Endothelial cell of umbilical vein (primary cell): ENCODE data around the gene C20orf202. TPM values are rescaled to one million over a fixed set of nuclear protein-coding genes. Genes with fewer than 3 reads are reported as not detected.

Experiments used
- BruUV-seq: library from RNA; stranded (reverse); fragments of 400-500 nt; replicated peaks from 2 replicates; lab custom pipeline; 2021; lab: Mats Ljungman, UMichigan
- CTCF ChIA-PET: fragments of 300-600, 350-600 bp; sonication (Branson Sonifier 250); formaldehyde crosslinking; loops from one replicate; lab custom pipeline; 2021; ENCODE audit warnings: antibody characterized with exemption, inconsistent platforms; lab: Charles Lee
- POLR2A ChIA-PET: fragments of 300-600, 350-600 bp; sonication (Branson Sonifier 250); formaldehyde crosslinking; loops from one replicate; lab custom pipeline; 2021; ENCODE audit warnings: antibody characterized with exemption, inconsistent platforms; lab: Charles Lee
- DNase-seq: peaks from one replicate; pipeline ENCODE4 v3.0.0-alpha.2; 2011; ENCODE audit warnings: low read depth, low spot score
- FAIRE-seq: peaks from 2 replicates; lab custom pipeline; 2011; peaks lifted over from hg19 to GRCh38; lab: Jason Lieb, UNC
- H2AFZ ChIP-seq: 2 replicates; pipeline ENCODE4 v1.6.0; 2012; ENCODE audit warnings: low read depth, low read length, control low read depth, inconsistent platforms
- H3K27ac ChIP-seq: 2 replicates; pipeline ENCODE4 v1.5.1; 2011; ENCODE audit warnings: low read depth, mild to moderate bottlenecking, control low read depth, low read length, moderate library complexity; ENCODE audit not compliant: insufficient read depth
- H3K27me3 ChIP-seq, 2 experiments: 2 replicates each; pipeline versions ENCODE4 v1.6.0 to v1.6.1; 2011; ENCODE audit warnings: low read length in 2 of 2, mixed read lengths in 1 of 2; ENCODE audit not compliant: control insufficient read depth in 2 of 2, insufficient read depth in 2 of 2
- H3K36me3 ChIP-seq, 2 experiments: 2 replicates in 1 of 2; 3 replicates in 1 of 2; pipeline ENCODE4 v1.5.1; 2011; ENCODE audit warnings: low read length in 2 of 2, mild to moderate bottlenecking in 1 of 2, moderate library complexity in 1 of 2; ENCODE audit not compliant: control insufficient read depth in 2 of 2, insufficient read depth in 2 of 2; ENCODE audit errors: extremely low read depth in 1 of 2
- H3K4me1 ChIP-seq: 3 replicates; pipeline ENCODE4 v1.5.1; 2011; ENCODE audit warnings: mild to moderate bottlenecking, low read length; ENCODE audit not compliant: control insufficient read depth, insufficient read depth; ENCODE audit errors: extremely low read depth
- H3K4me2 ChIP-seq: 2 replicates; pipeline ENCODE4 v1.6.1; 2011; ENCODE audit warnings: low read length, control low read depth, mixed read lengths; ENCODE audit not compliant: insufficient read depth
- H3K4me3 ChIP-seq, 3 experiments: fragments of 200-600 bp in 1 of 3; sonication (generic), shearing (Covaris generic) in 1 of 3; replicated peaks in 1 of 3; 2 replicates each; pipeline ENCODE4 v1.5.1; 2011 to 2016; ENCODE audit warnings: control low read depth in 3 of 3, low read length in 3 of 3, mild to moderate bottlenecking in 2 of 3, inconsistent platforms in 1 of 3, low read depth in 1 of 3, moderate library complexity in 1 of 3; ENCODE audit not compliant: insufficient read depth in 1 of 3
- H3K79me2 ChIP-seq: 2 replicates; pipeline ENCODE4 v1.6.0; 2012; ENCODE audit warnings: low read length, inconsistent platforms; ENCODE audit not compliant: control insufficient read depth, insufficient read depth
- H3K9ac ChIP-seq: replicated peaks from 2 replicates; pipeline ENCODE3; 2011; ENCODE audit warnings: low read length, control low read depth; ENCODE audit not compliant: insufficient read depth; ENCODE audit errors: extremely low read depth
- H3K9me1 ChIP-seq: replicated peaks from 3 replicates; pipeline ENCODE4 v1.6.0; 2011; ENCODE audit warnings: mild to moderate bottlenecking, low read length; ENCODE audit not compliant: control insufficient read depth, insufficient read depth; ENCODE audit errors: extremely low read depth
- H3K9me3 ChIP-seq: replicated peaks from 2 replicates; pipeline ENCODE4 v1.5.1; 2012; ENCODE audit warnings: low read length, inconsistent platforms; ENCODE audit not compliant: control insufficient read depth, insufficient read depth
- H4K20me1 ChIP-seq: replicated peaks from 2 replicates; pipeline ENCODE3; 2011; ENCODE audit warnings: mild to moderate bottlenecking, low read length; ENCODE audit not compliant: control insufficient read depth, insufficient read depth; ENCODE audit errors: extremely low read depth
- CTCF ChIP-seq, 2 donors: IDR thresholded peaks; 1 replicate in 1 of 2; 2 replicates in 1 of 2; pipeline ENCODE4 v1.5.1; 2011; ENCODE audit warnings: low read length in 2 of 2, mild to moderate bottlenecking in 2 of 2, moderate library complexity in 2 of 2, control low read depth in 1 of 2, inconsistent platforms in 1 of 2, low read depth in 1 of 2; ENCODE audit not compliant: insufficient read depth in 1 of 2; ENCODE audit errors: extremely low read depth in 1 of 2
- EZH2 ChIP-seq: IDR thresholded peaks from 2 replicates; pipeline ENCODE4 v1.6.1; 2012; ENCODE audit warnings: borderline replicate concordance, low read depth, mild to moderate bottlenecking, moderate library complexity, low read length, inconsistent platforms; ENCODE audit not compliant: severe bottlenecking
- FOS ChIP-seq: IDR thresholded peaks from 2 replicates; pipeline ENCODE4 v1.6.1; 2011; ENCODE audit warnings: mild to moderate bottlenecking, low read length, moderate library complexity, borderline replicate concordance; ENCODE audit not compliant: insufficient read depth
- GATA2 ChIP-seq: IDR thresholded peaks from 2 replicates; pipeline ENCODE4 v1.7.0; 2011; ENCODE audit warnings: low read depth, mild to moderate bottlenecking, moderate library complexity, mixed read lengths, low read length; ENCODE audit not compliant: insufficient read length, insufficient read depth
- JUN ChIP-seq: IDR thresholded peaks from 2 replicates; pipeline ENCODE4 v1.6.1; 2011; ENCODE audit warnings: borderline replicate concordance, low read depth; ENCODE audit not compliant: insufficient read length, insufficient read depth
- MAX ChIP-seq: IDR thresholded peaks from 2 replicates; pipeline ENCODE4 v1.6.1; 2011; ENCODE audit not compliant: insufficient read depth, insufficient read length
- MYC ChIP-seq: IDR thresholded peaks from one replicate; pipeline ENCODE4 v1.6.1; 2011; ENCODE audit warnings: mild to moderate bottlenecking, low read depth, low read length
- POLR2A ChIP-seq: IDR thresholded peaks from 2 replicates; pipeline ENCODE4 v1.6.1; 2012; ENCODE audit warnings: low read depth, mild to moderate bottlenecking, control low read depth, low read length
- POLR2AphosphoS5 ChIP-seq: IDR thresholded peaks from 2 replicates; pipeline ENCODE4 v1.6.1; 2012; ENCODE audit warnings: low read depth, mild to moderate bottlenecking, control low read depth, low read length, moderate library complexity; ENCODE audit not compliant: insufficient read depth
- dilution Hi-C: fragments of 300-500 bp; cut with MboI; formaldehyde crosslinking; loops from one replicate; pipeline ENCODE4 v1.15.0; 2019; ENCODE audit warnings: low sequenced_read_pairs; ENCODE audit not compliant: extremely low pct_ligation_motif_present
- intact Hi-C: fragments of 100-400 bp; cut with micrococcal nuclease; formaldehyde crosslinking; loops from one replicate; pipeline ENCODE4 v1.10.0; 2022
- polyA plus RNA-seq, 4 experiments: library from polyadenylated mRNA; depleted of rRNA in 3 of 4; stranded (reverse) in 3 of 4; unstranded in 1 of 4; fragments of >200 nt; gene quantifications; 2 replicates each; pipeline versions ENCODE4 v1.2.1 to v1.2.3, GENCODE V29; 2011 to 2012; ENCODE audit warnings: missing spikeins in 1 of 4
- total RNA-seq: library from RNA; stranded (reverse); gene quantifications from 2 replicates; pipeline ENCODE4 v1.2.3, GENCODE V29; 2021

C20orf202 gene
- total and polyA plus RNA-seq, 2 donors (not counting 3 experiments of a cell fraction or from before 2014, with no cell fraction given), result not detected

- intact Hi-C loops, result no loop called here
- ChIA-PET CTCF (interaction anchor here (2.2 kb wide), 1 partner anchor 13 kb away, joined by 7 read pairs; the partner anchor contains the start of gene TMEM74B), POLR2A (no interaction called here)
- Histone ChIP-seq H3K27me3 (peaks cover 4 to 15% of the 10 kb centered on the region in 2 experiments), H2AFZ (no peak overlapping the region), H3K4me2 (no peak overlapping the region), H3K36me3 (no peaks in the 10 kb centered on the region), H3K4me3 (no peak overlapping the region), H4K20me1 (no peaks in the 10 kb centered on the region), H3K4me1 (no peaks in the 10 kb centered on the region), H3K79me2 (no peaks in the 10 kb centered on the region), H3K9ac (no peak overlapping the region), H3K9me3 (no peaks in the 10 kb centered on the region), H3K9me1 (no peaks in the 10 kb centered on the region), H3K27ac (no peak overlapping the region)
- FAIRE-seq (no peak), DNase-seq (no peak)
- TF ChIP-seq POLR2A, result no peak
- TF ChIP-seq FOS, result no peak
- TF ChIP-seq POLR2AphosphoS5, result no peak
- no peak for TF ChIP-seq MAX
- TF ChIP-seq GATA2, result no peak
- TF ChIP-seq MYC, result no peak
- no peak for TF ChIP-seq JUN
- no peak for TF ChIP-seq CTCF (IDR thresholded peaks at IDR 0.05; ENCODE audit: extremely low read depth in 1 of 2, insufficient read depth in 1 of 2, low read depth in 1 of 2, low read length in 2 of 2)
- TF ChIP-seq EZH2, result no peak
- no TSS peak for BruUV-seq
- dilution Hi-C loops, result no loop called here
Measured at GRCh38 chr20:1197801-1198200, 5.5 kb upstream of the C20orf202 start.
